Stimulated activated CD8-positive, alpha-beta memory T cell treated with anti-CD3 and anti-CD28 coated beads, Interleukin-7, amount 100 ng/mL, for 48 hours (primary cell): Measurements from ENCODE around the gene TEDC1.

Experiments
- DNase-seq, 2 donors: peaks; one replicate each; pipeline ENCODE4 v3.0.0-alpha.2; 2020; ENCODE audit warnings: low read depth in 1 of 2; ENCODE audit errors: extremely low read depth in 1 of 2

The TEDC1 gene

DNA sequence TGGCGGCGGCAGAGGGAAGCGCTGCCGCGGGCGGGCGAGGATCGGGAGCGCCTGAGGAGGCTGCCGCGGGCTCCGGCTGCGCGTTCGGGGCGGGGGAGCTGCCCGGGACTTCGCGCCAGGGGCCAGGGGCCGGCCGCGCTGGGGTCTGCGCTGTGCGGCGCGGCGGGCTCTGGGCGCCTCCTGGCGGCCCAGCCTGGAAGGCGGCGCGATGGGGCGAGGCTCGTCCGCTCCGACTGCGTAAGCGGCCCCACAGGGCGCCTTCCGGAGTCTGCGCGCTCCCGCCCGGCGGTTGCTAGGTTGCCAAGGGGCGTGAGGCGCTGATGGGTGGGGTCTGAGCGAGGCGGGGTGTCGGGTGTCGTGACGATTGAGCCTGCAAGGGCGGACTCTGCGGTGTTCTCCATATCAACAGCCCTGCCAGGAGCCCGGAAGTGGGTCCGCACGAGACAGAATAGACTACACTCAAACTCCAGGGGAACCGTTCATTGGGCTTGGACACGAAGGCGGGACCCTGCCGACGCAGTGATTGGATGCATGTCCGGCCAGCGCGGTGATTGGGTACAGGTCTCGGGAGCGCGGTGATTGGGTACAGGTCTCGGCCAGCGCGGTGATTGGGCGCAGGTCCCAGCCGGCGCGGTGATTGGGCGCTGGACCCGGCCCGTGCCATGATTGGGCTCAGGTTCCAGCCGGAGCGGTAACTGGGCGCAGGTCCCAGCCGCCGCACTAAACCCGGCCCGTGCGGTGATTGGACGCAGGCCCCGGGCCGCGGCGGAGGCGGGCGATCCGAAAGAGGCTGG lies at the start of gene TEDC1:
Gene TEDC1 (plus strand): TSS at position 675 of the 794 bp plus-strand sequence. CDS start 130 bp downstream, outside the sequence.
- peak; percentile 99 for DNase-seq

DNA sequence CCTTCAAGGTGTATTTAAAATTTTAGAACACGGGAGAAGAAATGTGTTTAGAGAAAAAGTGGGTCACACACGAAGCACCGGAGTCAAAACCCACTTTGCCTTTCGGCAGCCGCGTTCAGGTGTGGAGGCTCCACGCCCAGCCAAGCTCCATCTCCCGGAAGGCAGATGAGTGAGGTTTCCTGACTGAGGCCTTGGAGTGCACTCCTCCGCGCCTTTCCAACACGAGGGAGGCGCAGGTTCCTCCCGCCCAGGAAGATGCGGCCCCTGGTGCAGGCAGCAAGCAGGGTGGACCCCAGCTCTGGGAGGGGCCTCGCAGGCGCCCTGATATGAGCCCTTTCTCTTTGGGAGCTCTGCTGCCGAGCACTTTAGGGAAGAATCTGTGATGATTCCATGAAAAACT lies 48.9 kb upstream of the TEDC1 start:
- DNase-seq, result no peak

DNA sequence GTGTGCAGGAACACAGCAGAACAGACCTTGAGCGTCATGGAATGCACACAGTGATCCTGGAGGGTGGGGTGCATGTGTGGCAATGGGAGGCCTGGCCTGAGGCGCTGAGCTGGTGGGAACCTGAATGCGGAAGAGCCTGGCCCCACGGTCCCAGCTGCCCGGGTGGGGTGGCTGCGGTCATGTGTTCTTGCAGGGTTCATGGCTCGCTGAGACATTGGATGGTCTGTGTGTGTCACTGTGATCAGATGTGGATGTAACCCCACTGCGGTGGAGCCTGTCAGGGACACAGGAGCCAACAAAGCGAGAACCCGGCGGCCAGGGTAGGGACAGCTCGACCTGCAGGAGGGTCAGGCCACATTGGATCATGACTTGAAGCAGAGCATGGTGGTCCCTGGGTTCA lies 48.2 kb upstream of the TEDC1 start:
- DNase-seq, result no peak

DNA sequence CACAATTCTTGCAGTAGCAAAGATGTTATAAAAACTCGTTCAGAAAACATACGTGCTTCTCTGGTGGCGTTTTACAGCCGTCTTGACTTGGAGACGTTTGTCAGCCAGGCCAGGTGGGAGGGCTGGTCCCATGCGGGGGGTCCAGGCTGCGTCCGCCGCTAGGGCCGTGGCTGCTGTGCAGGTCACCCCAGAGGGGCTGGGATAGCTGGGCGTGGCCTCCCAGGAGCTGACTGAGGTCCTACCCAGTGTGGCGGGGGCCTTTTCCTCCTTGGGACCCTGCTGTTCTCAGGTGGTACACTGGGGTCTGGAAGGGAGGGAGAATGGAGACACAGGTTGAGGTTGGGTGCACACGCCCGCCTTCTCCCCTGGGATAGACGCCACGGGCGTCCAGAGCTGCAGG lies 46.2 kb upstream of the TEDC1 start:
- DNase-seq, result no peak

DNA sequence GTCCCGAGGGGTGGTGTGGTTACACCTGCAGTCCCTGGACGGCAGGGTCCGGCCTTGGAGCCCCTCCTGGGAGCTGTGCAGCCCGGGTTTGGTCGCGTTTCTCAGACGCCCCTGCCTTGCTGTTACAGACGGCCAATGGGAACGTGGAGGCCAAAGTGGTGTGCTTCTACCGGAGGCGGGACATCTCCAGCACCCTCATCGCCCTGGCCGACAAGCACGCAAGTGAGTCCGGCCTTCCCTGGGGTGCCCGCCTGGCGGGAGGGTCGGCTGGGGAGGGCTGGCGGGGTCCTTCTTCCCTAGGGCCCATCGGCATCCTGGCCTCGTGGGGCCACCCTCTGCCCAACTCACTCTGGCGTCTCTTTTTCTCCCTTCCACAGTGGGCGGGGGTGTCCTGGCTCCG lies 45.8 kb upstream of the TEDC1 start:
- no peak for DNase-seq

- no peak for DNase-seq
These were observed 44.9 kb upstream of the TEDC1 start for GRCh38 chr14:105445901-105446845.

GRCh38 chr14:105446971-105447370 lies 44.1 kb upstream of the TEDC1 start:
- no peak for DNase-seq

DNA sequence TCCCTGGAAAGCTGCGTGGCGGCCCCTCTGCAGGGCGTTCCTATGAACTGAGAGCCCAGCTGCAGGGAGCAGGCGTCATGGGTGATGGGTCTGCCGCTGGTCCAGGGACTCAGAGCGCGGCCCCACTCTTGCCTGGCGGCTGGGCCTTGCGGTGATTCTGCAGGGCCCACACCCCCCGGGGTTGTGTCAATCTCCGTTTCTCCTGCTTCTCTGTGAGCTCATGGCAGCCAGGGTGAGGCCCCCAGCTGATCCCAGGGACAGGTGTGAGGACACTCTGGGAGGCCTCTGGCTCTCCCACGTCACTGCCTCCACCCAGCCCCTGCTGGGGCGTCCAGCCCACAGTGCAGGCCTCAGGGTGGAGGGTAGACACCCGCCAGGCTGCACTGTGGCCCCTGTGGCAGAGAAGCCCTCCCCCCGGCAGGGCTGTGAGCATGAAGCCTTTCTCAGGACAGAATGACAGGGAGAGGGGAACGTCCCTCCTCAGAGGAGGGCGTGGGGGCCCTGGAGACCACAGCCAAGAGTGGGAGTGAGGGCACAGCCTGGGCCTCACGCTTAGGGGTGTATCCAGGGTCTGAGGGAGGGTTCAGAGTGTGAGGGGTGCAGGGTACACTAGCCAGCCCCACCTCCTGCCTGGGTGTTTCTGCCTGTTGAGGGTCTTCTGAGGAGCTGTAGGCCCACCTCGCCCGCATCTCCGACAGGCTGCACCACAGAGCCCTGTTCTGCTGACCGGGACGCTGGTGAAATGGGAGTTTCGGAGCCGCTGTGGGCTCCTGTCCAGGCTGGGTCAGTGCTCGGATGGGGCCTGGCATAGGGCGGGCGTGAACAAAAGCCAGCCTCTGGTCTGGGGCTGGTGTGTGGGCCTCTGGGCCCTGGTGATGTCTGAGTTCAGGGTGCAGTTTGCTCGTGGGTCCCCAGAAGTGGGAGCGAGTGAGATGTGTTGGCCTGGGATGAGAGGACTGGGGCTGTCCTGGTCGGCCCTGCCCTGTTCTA lies 43.1 kb upstream of the TEDC1 start:
- DNase-seq, result no peak

DNA sequence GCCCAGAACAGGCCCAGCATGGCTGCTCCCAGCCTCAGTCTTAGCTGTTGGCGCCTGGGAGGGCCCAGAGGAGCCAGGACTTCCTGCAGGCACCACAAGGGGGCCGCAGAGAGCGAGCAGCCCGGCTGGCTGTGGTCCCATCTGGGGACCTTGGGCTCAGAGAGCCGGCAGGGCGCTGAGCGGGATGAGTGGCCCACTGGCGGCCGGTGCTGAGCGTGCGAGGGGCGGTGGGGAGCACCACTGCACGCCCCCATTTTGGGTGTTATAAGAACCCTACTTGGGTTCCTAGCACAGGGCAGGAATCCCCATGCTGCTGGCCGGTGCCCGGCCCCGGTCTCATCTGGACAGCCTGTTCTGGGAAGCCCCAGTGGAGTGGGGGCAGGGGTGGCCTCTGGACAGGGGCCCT lies 42.3 kb upstream of the TEDC1 start:
- peak; percentile 23 to 32 for DNase-seq

DNA sequence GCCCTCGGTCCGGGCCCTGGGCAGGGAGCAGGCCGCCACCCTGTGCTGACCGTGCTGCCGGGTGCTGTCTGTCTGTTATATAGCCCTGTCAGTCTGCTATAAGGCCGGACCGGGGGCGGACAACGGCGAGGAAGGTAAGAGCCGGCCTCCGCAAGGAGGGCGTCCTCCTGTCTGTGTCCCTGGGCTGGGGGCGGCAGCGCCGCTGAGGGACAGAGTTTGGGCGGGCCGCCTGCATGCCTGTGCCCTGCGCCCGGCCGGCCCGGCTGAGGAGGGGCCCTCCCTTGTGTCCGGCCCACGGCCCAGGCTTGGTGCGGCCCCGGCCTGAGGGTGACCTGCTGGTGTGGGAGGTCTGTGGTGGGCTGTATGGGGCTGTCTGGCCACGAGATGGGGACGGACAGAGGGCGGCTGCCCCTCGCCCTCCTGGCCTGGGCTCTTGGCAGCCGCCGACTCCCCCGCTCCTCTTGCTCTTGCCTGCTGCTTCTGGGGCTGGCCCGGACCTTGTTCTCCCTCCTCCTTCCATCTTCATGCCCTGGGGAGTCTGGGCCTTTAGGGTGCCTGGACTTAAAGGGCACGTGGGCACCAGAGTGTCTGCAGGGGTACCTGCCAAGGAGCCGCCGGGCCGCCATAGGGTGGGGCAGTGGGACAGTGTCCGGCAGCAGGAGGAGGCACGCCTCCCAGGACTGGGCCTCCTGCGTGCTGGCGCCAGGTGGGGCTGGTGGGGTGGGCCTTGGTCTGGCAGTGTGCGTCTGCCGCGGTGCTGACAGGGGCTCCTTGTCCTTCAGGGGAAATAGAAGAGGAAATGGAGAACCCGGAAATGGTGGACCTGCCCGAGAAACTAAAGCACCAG lies 41.5 kb upstream of the TEDC1 start:
- no peak for DNase-seq

DNA sequence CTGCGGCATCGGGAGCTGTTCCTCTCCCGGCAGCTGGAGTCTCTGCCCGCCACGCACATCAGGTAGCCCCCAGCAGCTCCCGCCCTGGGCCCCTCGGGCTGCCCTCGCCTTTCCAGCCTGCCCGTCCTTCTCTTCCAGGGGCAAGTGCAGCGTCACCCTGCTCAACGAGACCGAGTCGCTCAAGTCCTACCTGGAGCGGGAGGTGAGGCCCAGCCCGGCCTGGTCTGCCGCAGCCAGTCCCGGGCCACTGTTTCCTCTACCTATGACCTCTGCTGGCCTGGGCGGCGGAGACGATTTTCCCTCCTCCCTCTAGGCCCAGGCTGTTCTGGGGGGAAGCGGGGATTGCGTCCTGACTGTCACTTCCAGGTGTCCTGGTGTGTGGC lies 40.9 kb upstream of the TEDC1 start:
- DNase-seq, result no peak

DNA sequence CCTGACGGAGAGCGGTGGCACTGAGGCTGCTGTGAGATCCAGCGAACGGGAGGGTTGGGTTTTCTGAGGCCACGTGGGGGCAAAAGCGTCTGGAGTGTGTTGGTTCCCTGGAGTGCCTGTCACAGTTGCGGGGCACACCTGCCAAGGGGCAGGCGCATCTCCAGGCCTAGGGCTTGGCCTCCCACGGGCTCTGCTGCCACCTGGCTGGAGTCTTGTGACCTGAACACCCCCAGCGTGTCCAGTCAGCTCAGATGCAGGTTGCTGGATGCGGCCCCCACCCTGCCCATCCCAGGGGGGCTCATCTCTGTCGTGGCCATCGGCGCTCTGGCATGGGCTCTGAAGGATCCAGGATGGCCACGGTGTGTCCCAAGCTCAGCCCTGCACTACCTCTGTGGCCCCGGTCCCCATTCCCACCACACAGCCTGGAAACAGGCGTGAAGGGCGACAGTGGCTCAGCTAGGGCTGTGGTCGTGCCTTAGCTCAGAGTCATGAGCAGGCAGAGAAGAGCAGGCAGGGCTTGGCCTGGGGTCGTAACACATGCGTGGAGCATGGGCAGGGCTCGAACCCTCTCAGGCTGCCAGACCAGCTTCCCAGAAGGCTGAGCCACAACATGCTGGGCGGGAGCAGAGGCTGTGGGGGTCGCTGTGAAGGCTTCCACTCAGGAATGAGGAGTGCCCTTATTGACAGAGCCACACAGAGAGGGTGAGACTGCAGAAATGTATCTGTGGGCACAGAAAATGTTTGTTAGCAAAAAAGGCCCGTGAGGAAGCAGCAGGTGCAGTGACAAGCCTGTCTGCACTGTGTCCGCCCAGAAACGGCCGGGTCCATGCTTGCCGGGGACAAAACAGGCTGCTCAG lies 40.0 kb upstream of the TEDC1 start:
- no peak for DNase-seq

DNA sequence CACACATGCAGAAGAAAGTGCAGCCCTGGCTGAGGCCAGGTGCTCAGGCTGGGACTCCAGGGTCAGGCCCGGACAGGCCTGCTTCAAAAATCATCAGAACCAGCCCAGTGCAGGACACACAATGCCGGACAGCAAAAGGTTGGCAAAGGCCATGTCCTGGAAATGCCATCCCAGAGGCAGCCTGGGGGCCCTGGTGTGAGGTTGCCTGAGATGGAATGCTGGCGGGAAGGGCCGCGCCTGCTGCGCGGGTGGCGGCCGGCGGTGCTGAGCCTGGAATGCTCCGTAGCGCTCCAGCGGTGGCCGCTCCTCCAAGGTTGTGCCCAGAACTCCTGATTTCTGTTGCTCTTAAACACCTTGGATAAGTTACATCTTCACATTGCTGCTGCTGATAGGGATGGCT lies 38.1 kb upstream of the TEDC1 start:
- no peak for DNase-seq

DNA sequence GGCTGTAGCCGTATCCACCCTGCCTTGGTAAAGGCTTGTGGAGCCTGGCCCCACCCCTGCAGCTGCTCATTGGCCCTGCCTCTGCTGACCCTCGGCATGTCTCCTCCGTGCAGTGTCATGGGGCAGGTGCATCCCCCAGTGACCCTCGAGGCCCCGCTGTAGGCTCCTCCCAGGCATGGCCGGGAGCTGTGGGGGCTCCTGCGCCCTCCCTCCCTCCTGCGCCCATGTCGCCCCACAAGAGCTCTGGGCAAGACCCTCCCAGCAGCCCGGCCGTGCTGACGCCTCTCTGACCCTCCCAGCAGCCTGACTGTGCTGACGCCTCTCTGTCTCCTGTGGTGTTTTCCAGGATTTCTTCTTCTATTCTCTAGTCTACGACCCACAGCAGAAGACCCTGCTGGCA lies 37.2 kb upstream of the TEDC1 start:
- DNase-seq, result no peak

DNA sequence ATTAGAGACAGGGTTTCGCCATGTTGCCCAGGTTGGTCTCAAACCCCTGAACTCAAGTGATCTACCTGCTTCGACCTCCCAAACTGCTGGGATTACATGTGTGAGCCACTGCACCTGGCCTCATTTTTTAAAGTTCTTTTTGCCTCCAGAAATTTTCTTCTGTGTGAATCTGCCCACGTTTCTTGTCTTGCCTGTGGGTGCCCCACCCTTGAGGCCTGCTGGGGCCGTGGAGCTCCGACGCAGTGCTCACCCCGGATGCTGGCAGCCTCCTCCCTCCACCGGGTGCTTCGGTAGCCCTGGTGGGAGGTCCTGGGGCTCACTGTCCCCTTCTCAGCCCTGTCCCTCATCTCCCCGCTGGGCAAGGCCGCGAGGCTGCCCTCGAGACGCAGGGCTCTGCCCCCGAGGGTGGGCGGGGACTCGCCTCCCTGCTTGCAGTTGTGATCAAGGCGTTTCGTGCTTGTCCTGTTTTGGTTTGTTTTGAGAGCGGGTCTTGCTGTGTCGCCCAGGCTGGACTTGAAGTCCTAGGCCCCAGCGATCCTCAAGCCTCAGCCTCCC lies 35.9 kb upstream of the TEDC1 start:
- no peak for DNase-seq

- DNase-seq, result no peak
These were observed 35.0 kb upstream of the TEDC1 start for GRCh38 chr14:105455766-105456660.

GRCh38 chr14:105456736-105457617 lies 34.1 kb upstream of the TEDC1 start:
- no peak for DNase-seq
